ENCODE data around the gene IRF4. TPM values are rescaled to one million over a fixed set of nuclear protein-coding genes. Genes with fewer than 3 reads are reported as not detected.
A peak's percentile ranks its signal among the peaks of the same experiment; 100 is the strongest.

The IRF4 gene
- total and polyA plus RNA-seq, 10 donors = 8.7 to 91.3 (median 46.3) TPM

DNA sequence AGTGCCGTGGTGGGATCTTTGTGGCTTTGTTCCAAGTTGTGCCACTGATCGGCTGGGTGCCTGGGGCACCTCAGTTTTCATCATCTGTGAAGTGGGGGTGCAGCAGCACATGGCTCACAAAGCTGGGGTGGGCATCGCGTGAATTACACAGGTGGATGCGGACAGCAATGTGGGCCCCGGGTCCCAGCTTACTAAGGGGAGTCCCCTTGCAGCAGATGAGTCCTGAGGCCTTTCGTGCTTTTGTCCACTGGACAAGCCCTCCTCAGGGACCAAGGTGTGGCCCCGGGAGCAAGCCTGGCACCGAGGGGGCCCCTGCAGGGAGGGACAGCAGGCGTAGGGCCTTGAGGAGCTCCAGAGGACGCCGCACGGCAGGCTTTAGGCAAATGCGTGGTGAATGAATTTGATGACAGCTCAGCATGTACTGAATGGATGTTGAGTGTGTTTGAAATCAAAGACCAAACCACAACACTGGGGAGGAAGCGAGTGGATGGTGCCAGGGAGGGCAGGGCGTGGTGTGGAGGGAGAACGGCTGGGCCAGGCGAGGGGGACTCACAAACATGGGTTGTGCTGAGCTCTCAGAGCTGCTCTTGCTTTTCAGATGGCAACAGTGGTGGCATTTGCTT lies 53.2 kb downstream of the IRF4 start:
- Histone ChIP-seq H3K4me3 (no peak overlapping the region), H3K27ac (no peak overlapping the region), H3K36me3 (no peaks in the 10 kb centered on the region), H3K4me1 (peaks cover 0 to 30% (median 6%) of the 10 kb centered on the region in 6 donors), H3K9me3 (no peaks in the 10 kb centered on the region), H3K27me3 (replicated peaks in 1 of 7) (peaks cover 0 to 15% (median 0%) of the 10 kb centered on the region in 7 donors)
- TF ChIP-seq, protein P1, sequence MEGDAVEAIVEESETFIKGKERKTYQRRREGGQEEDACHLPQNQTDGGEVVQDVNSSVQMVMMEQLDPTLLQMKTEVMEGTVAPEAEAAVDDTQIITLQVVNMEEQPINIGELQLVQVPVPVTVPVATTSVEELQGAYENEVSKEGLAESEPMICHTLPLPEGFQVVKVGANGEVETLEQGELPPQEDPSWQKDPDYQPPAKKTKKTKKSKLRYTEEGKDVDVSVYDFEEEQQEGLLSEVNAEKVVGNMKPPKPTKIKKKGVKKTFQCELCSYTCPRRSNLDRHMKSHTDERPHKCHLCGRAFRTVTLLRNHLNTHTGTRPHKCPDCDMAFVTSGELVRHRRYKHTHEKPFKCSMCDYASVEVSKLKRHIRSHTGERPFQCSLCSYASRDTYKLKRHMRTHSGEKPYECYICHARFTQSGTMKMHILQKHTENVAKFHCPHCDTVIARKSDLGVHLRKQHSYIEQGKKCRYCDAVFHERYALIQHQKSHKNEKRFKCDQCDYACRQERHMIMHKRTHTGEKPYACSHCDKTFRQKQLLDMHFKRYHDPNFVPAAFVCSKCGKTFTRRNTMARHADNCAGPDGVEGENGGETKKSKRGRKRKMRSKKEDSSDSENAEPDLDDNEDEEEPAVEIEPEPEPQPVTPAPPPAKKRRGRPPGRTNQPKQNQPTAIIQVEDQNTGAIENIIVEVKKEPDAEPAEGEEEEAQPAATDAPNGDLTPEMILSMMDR (IDR thresholded peaks at IDR 0.05 in 8 of 11, conservative IDR thresholded peaks at IDR 0.05 in 3 of 11) = no peak
- TF ChIP-seq POLR2AphosphoS5 (IDR thresholded peaks at IDR 0.05) = no peak
- no peak for TF ChIP-seq POLR2A (IDR thresholded peaks at IDR 0.05)
- peak; percentile 59 for DNase-seq
- intact Hi-C loops (cut with DNase I; ENCODE audit: low total_unique reads) = no loop called here
- WGBS, 5 donors = 66 to 69% (median 68%) methylated on average over 13 to 18 of the region's 18 CpGs

DNA sequence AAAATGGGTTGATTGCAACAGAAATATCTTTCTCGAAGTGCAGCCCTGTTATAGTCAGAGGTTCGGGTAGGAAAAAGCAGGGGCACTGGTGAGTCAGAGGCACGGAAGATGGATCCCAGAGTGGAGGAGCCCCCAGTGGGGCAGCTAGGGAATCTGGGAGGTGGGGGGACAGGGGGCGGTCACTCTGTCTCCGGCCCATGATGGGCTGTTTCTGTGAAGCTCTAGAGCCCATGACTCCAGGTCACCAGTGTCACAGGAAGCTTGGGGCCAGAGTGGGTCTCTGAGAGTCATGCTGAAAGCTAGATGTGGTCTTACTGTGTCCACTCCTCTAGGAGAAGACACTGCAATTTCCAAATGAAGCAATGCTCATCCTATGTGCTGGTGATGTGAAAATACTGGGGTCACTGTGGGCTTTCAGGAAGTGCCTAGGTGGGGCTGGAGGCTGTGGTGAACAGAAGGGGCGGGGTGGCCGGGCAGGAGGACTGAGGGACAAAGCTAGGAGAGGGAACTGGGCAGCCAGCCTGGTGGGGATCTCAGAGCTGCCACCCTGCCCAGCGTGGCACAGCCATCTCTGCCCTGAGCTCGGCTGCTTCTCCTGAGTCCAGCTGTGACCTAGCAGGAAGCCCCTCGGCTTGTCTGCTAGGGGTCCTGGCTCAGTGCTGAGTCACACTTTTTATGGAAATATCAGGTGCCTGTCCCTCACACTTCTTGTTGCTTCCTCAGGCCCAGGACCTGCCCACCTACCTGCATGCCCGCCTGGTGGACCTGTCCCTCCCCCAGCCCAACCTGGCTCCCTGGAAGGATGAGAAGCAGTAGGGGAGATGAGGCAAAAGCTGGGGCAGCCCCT lies 54.2 kb downstream of the IRF4 start:
- DNase-seq = peak; percentile 66
- no peak for TF ChIP-seq POLR2AphosphoS5 (IDR thresholded peaks at IDR 0.05)
- 70 to 84% (median 74%) methylated on average over 10 to 11 of the region's 11 CpGs for WGBS, 5 donors
- peaks cover 0 to 30% (median 6%) of the 10 kb centered on the region in 6 donors for H3K4me1 ChIP-seq
- no peak overlapping the region for H3K27ac ChIP-seq
- peaks cover 0 to 15% (median 0%) of the 10 kb centered on the region in 7 donors for H3K27me3 ChIP-seq (replicated peaks in 1 of 7)
- intact Hi-C loops (cut with DNase I; ENCODE audit: low total_unique reads) = no loop called here
- no peaks in the 10 kb centered on the region for H3K36me3 ChIP-seq
- peaks cover 0 to 4% (median 0%) of the 10 kb centered on the region in 8 donors for H3K9me3 ChIP-seq
- no peak overlapping the region for H3K4me3 ChIP-seq

DNA sequence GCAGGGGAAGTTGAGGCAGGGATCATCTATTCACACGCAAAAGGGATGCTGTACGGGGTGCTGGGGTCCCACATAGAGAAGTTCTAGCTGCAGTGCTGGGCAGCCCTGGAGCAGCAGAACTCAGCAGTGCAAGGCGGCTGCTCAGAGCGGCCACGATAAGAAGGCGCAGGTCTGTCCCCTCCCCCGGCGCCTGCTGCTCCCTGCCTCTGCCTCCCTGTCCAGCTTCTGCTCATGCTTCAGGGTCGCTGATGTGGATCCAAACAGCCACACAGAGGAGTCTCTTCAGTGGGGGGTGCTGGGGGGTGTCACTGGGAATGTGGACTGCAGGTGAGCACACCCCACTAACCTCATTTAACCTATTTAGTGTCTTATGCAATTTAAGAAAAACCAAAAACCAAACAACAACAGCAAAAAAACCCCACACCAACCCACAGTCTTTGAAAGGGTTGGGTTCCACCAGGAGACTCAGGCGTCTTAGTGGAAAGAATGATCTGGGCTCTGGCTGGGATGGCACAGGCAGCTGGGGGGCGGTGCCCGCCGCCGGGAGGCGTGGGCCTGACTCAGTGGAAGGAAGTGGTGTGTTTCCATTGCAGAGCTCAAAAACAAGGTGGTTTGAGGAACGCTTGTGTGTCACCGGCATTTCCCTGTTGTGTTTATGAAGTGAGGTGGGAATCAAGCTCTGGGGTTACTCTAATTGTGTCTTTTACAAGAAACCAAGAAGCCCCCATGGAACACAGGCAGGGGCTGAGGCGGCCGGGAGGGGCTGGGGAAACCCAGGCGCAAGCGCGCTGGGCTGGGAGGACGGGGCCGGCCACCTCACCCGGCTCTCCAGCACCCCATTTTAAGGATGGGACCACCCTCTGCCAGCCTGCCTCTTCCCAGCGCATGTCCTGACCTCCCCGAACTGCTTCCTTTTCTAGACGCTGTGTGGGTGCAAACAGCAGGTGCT lies 55.1 kb downstream of the IRF4 start:
- intact Hi-C loops (cut with DNase I; ENCODE audit: low total_unique reads) = no loop called here
- Histone ChIP-seq H3K9me3 (peaks cover 0 to 4% (median 0%) of the 10 kb centered on the region in 8 donors), H3K4me1 (peaks cover 0 to 30% (median 6%) of the 10 kb centered on the region in 6 donors), H3K36me3 (no peaks in the 10 kb centered on the region), H3K4me3 (peak overlapping the region in 4 of 8 donors; percentile 11 to 51 (median 12)), H3K27ac (peak overlapping the region in 3 of 8 donors; percentile 49 to 57 (median 54)), H3K27me3 (replicated peaks in 1 of 7) (peaks cover 0 to 15% (median 0%) of the 10 kb centered on the region in 7 donors)
- WGBS, 5 donors = 71 to 79% (median 74%) methylated on average over 23 to 28 of the region's 28 CpGs
- TF ChIP-seq POLR2A (IDR thresholded peaks at IDR 0.05) (no peak), POLR2AphosphoS5 (IDR thresholded peaks at IDR 0.05) (peak; percentile 11 to 44 (median 16))
- TF ChIP-seq, protein P1 (IDR thresholded peaks at IDR 0.05 in 8 of 11, conservative IDR thresholded peaks at IDR 0.05 in 3 of 11) = peak in 1 of 11 experiments; percentile 12
- DNase-seq = peak; percentile 82
